HG03575 (cell line): ENCODE data around the gene SEC11C.
A peak's percentile ranks its signal among the peaks of the same experiment; 100 is the strongest.

ENCODE experiments used
- ATAC-seq: cut with Tn5 transposase; IDR thresholded peaks from one replicate; pipeline ENCODE4 v1.9.1; 2021; ENCODE audit not compliant: unreplicated experiment, insufficient number of reproducible peaks, low FRiP score; ENCODE audit errors: extremely low read depth

Gene SEC11C

DNA sequence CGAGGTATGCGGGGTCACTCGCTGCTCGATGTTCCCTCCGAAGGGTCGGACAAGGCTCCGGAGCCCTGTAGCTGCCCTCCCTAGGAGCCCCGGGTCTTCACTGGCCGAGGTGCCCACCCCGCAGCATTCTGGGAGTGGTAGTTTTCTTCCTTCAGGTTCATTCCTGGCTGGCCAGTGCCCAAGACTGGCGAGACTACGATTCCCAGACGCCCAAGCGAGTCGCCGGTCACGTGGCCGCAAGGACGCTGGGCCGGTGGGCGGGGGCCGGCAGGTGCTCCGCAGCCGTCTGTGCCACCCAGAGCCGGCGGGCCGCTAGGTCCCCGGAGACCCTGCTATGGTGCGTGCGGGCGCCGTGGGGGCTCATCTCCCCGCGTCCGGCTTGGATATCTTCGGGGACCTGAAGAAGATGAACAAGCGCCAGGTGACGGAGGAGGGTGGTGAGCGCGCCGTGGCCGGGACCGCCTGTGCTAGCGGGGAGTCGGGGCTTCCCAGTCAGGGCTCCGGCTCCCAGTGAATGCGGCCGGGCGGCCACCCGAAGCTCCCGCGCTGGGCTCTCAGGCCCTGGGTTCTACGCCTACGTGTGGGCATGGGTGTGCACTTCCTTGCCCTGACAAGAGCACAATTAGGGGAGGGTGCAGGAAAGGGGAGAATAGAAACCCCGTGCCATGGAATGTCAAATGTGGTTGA, at the start of gene SEC11C:
TSS of gene SEC11C (plus strand) at position 270 of the 687 bp plus-strand sequence. CDS start at position 335, 65 bp downstream.
- peak; percentile 53 for ATAC-seq

DNA sequence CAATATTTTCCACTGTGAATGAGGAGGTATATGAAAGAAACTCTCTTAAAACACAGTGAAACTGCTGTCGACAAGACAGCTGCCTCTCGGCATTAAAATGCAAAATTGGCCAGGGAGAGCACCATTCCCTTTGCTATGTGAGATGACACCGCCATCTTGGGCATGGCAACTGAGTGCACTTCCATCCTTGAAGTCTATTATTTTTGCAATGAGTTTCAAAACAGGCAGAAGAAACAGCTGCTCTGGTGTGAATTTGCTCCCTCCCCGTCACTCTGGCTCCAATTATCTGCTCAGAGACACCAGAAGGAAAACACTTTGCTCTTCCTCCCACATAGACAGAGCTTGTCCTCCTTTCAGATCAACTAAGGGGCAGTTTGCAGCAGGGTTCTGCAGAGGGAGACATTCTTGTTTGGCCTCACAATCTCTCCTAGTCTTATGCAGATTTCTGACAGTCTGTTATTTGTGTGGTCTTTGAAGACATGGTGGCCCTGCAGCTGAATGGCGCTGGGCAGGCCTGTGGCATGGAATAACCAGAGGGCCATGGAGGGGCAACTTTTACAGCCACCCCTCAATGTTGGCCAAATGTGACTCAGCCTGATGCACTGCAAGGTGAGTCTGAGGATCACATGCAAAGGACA, 48.6 kb upstream of the SEC11C start:
- no peak for ATAC-seq

DNA sequence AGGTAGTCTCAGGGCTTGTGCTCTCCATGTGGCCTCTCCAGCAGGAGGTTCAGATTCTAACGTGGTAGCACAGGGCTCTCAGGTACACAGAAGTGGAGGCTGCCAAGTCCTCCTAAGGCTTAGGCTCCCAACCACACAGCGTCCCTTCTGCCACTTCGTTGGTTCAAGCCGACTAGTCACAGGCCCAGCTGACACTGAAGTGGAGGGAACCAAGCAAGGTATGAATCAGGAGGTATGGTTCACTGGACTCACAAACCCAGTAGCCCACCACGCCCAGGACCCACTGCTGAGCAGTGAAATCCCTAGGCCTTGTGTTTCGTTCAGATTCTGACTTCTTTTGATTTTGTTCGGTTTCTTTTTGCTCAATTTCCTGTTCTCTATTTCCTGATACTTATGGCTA, 46.0 kb upstream of the SEC11C start:
- no peak for ATAC-seq

DNA sequence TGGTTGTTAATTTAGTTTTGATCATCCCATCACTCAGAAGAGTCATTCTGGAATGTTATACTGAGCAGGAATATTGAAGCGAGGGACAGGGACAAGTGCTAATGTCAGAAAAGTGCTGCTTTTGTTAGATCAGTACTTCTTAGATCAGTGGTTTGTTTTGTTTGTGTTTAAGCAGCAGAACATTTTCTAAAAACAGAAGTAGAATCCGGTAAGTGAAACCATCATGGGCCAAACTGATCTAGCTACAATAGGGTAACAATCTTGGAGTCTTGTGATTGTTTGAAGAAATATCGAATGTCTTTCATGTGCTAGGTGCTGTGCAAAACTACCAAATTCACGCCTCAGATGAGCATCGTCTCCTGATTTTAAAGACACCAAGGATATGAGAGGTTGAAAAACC, 45.1 kb upstream of the SEC11C start:
- ATAC-seq, result no peak

DNA sequence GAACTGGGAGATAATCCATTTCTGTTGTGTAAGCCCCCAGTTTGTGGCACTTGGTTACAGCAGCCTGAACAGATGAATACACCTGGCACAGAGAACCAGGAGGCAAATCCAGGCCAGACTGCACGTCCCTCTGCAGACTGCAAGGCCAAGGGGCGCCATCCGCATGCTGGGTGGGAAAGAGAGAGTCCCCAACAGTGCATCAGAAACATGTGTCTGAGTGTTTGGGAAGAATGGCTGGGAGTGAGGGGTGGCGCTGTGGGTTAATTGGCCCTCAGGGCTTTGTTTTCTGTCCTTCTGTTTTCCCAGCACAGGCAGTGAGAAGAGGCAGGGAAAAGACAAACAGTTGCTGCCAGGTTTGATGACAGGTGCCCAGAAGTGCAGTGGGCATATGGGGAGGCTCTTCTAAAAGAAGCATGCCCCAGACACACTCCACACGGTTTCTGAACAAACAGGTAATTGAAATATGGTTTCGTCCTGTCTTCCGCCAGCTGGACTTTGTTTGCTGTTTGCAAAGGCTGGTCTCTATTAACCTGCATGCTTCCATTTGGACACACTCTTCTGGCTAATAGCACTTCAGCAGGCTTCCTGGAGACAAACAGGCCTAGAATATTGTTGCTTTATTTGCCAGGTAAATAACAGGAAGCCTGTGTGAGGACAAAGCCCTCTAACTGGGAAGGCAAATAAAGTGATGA, 43.4 kb upstream of the SEC11C start:
- no peak for ATAC-seq

DNA sequence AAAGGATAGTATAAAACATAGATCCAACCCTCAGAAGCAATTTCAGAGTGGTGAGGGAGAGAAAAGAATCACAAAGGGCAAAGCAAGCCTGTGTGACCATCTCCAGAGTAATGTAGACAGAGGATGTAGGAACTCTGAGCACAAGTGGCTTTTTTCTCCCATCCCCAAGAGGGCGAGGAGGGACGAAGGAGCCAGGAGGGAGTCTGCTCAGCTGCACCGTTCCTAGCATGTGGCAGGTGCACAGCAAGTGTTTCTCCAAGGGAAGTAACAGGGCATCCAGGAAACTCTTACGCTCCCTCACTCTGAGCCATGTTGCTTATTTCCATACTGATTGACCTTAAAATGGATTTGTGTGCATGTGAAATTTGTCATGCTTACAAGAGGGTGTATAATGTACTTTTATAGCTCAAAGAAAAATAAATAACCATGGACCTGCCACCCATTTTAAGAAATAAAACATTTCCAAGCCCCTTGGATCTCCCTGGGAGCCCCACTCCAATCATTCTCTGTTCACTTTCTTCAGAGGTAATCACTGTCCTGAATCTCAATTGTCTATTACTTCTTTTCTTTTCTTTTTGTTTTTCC, 37.8 kb upstream of the SEC11C start:
- no peak for ATAC-seq

DNA sequence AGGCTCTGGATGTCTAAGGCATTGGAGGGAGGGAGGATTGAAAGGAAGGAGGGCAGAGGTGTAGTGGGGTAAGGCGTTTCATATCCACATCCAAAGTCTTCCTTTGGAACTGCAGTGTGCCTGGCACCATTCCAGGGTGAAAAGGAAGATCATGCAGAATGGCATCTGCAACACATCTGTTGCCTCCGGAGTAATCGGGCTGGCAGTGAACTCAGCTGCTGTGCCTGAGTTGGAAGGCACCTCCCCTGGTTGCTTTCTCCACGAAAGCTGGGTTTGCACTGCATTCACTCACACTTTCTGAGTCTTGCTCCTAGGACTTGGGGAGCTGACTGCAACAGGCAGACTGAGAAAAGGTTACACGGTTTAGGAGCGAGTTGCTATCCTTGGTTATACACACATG, 30.3 kb upstream of the SEC11C start:
- ATAC-seq, result no peak

DNA sequence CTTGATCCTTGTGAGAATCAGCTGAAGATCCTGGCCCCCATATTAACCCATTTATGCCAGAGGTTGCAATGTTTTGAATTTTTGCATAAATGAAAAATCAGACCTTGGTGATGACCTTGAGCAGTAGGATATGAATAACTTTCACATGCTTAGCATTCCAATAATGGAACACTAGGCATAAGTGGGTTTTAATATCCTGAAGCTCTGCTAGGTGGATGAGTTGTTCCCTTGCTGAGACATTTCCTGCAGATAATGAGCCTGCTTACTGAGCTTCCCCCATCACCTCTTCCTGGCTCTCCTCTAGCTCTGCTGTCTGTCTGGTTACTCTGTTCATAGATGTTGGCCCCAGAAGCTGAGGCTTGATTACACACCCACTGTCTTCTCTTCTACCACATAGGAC, 25.5 kb upstream of the SEC11C start:
- ATAC-seq, result no peak

DNA sequence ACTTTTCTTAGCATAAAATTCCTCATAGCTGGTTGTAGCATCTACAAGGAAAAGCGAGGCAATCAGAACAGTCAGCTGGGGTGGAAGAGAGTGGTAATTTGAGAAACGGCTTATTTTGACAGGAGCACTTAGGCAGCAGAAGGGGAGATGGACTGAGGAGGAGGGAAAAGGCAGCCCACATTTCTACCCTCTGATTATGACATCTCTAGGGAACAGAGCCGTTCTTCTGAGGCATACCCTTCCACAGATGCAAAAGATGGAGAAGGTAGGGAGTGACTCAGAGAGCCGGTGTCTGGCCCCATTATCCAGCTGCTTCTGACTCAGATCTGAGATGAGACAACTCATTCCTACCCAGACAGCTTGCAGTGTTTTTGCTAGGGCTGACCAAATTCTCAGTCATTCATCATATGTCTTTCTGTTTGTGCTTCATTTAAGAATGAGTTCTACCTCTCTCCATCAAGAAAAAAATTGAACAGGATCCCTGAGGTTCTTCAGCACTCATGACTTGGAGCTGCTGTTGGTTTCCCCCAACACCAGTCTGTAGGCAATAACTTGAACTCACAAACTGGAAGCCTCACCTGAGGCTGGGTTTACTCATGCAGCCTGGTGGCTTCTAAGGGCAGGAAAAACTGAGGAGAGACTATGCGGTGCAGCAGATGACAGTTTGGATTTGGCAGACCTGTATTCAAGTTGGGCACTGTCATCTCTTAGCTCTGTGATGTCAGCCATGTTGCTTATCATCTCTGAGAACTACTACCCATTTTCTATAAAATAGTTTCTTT, 15.9 kb upstream of the SEC11C start:
- peak; percentile 64 for ATAC-seq

DNA sequence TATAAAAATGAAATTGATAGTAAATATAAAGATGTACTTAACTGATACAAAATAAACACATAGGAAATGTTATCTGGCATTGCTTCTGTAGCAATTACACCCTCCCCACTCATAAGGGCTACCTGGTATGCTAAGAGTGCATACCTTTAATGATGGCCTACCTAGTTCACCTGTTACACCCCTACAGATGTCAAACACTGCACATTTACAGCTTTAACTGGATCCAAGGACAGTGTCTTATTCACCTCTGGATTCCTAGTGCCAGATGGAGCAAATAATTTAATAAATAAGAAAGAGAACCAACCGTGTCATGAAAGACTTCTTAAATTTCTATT, 15.3 kb upstream of the SEC11C start:
- ATAC-seq, result no peak

DNA sequence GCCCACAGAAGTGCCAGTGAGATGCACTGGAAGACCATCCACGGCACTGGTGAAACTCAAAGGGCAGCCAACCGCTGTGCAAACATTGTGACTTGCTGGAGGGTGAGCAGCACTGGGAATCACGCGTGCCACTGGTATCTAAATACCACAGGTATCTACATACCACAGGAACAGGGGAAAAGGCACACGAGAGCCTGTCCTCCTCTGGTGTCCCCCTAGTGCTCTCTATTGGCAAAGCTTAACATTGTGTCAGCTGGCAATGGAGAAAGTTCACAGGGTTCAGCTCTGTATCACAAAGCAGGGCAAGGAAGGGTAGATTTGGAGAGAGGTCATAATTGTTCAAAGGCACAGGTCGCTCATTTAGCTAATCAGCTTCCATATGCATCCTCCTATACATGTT, 12.6 kb upstream of the SEC11C start:
- no peak for ATAC-seq

DNA sequence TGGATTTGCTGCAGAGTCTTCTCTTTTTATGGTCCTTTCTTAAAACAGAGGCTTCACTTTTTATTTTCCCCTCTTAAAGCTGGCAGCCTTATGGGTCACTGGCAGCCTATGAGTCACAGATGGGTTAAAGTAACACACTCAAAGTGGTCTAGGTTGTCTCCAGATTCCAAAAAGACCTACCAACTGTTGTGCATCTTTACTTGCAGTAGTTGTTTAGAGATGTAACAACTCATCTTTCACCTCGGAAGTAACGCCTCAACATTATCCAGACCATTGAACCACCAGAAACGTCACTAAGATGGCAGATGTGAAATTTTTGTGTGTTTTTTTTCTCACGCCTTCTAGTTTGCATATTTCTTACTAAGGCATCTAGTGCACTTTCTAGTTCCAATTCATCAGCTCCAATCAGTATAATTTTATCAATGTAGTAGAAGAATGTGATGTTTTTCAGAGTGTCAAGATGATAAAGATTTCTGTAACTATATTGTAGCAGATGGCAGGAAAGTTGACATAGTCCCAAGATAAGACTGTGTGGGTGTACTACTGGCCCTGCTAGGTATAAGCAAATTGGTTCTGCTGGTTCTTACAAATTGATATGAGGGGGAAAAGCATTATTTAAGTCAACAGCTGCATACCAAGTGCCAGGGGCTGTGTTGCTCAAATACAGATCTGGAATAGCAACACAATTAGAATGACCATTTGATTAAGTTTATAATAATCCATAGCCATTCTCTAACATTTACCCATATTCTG, 9.6 kb upstream of the SEC11C start:
- ATAC-seq, result no peak

DNA sequence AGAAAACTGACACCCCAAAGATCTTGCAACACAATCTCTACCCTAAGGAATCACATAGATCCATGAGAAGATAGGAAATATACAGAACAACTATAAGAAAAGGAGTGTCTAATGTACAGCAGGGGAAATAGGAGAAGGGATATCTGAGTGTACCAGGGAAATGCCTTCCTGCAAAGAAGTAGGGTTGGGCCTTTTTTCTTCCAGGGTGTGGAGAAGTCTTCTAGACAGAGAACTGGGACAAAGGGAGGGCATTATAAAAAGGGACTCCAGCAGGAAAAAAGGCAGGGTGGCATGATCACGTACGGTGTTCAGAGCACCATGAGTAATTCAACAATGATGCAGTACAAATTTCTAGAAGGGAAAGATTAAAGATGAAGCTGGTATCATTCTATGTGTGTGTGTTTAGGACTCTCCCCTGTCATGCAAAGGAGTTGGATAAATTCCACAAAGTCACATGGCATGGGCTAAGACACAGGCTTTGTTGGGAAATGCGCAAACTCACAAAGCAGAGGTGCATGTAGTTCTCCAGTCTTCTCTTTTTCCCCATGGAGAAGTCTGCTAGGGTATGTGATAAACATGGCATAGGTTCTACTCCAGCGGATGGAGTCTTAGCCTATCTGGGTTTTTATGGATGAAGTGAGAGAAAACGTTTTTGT, 6.7 kb upstream of the SEC11C start:
- no peak for ATAC-seq

DNA sequence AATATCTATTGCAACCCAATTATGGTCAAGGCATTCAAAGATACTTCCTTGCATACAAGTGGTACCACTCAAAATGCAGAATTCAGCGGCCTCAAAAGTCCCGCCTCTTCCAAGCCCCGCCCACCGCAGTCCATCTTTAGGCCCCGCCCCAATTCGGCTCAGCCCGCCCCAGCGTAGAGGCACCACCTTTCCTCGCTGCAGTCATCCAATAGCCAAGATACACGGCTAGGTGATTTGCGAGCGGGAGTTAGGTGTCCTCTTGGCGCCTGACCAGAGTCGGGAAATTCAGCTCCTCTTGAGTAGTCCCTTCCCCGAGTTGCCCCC, 431 bp upstream of the SEC11C start:
- ATAC-seq, result peak; percentile 26

DNA sequence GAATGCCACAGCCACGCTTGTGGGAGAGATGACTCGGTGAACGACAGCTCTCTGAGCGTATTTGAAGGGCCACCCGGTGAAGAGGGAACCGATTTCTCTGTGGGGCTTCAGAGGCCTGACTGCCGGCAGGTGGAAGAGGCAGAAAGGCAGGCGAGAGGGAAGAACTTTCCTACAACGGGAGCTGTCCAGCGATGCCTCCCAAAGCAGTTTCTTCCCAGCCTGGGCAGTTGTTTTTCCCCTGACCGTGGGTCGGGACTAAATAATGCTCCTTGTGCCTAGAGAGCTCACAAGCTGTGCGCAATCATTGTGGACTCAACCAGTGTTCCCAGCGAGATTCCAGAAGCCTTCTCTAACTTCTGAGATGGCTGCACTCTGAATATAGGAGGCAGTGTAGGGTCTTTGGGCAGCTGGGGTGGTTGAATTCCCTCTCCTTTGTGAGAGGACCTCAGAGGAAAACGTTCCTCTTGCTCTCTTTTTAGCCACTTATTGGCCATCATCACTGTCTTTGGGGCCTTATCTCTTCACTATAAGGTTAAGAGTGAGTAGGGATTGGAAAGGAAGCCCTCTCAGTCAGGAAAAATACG, 710 bp downstream of the SEC11C start:
- no peak for ATAC-seq

DNA sequence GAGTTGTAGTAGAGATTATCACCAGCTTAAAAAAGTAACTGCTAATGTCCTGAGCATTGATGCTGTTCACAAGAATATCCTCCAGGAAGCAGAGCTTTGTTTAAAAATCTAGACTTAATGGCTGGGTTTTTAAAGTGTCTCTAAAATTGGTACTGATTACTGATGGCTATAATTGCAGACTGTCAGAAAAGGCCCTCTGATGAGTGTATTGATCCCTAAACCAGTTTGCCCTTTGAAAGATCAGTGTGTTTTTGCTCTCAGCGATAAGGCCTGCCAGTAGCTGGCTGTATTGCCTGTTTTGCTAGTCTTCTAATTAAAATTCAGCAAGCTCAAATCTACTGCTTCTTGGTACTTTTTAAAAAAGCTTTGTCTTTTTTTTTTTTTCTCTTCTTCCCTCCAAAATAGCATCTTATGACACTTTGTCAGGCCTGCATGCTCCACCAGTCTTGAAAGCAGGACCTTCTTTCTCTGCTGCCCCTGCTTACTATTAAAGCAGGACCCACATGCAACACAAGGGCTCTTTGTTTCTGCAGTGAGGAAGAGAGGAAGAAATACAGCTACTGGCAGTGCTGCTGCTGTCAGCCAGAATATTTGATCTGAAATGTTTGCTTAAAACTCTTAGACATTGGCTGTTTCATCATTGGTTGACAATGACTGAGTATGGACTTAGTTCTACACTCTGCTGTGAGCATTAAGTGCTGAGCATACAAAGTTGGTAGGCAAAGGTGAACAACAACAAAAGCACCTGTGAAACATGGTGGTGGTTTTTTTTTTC, 1.8 kb downstream of the SEC11C start:
- no peak for ATAC-seq

DNA sequence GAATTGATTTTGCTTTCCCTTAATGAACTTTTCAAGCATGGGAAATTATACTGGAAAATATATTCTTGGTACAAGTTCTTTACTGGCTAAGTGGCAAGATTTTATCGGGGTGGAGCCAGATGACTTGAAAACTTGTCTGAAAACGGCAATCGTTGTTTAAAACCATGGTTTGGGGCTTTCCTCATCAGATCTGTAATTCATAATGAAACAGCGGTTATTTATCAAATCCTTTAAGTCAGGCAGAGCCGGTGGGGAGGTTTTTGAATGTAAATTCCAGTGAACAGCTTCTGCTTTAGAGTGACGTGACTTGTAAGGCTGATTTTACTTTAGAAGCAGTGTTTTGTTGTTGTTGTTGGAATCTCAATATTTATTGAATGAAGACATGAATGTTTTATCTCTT, 2.6 kb downstream of the SEC11C start:
- ATAC-seq, result no peak
